Smooth muscle cell (in vitro differentiated cells): Measurements from ENCODE around the gene HPCAL1. TPM values are rescaled to one million over a fixed set of nuclear protein-coding genes. Genes with fewer than 3 reads are reported as not detected.
A peak's percentile ranks its signal among the peaks of the same experiment; 100 is the strongest.

Experiments used
- DNase-seq: peaks from one replicate; lab custom pipeline; 2025; ENCODE audit not compliant: unreplicated experiment; lab: John Stamatoyannopoulos, UW
- H2AFZ ChIP-seq: fragments of 200-600 bp; sonication (generic); 2 replicates; pipeline ENCODE4 v1.6.0; 2016; ENCODE audit warnings: antibody characterized with exemption, low read depth, mild to moderate bottlenecking
- H3F3A ChIP-seq: fragments of 200-600 bp; sonication (generic); 2 replicates; pipeline ENCODE4 v1.6.0; 2017; ENCODE audit warnings: antibody characterized with exemption, low read depth
- H3K27ac ChIP-seq: fragments of 200-600 bp; sonication (generic); 2 replicates; pipeline ENCODE4 v1.5.1; 2016; ENCODE audit warnings: low read depth, mild to moderate bottlenecking
- H3K27me3 ChIP-seq: fragments of 200-600 bp; sonication (generic); 2 replicates; pipeline ENCODE4 v1.6.1; 2016; ENCODE audit warnings: low read depth, mild to moderate bottlenecking
- H3K36me3 ChIP-seq: fragments of 200-600 bp; sonication (generic); 2 replicates; pipeline ENCODE4 v1.5.1; 2016; ENCODE audit warnings: low read depth
- H3K4me1 ChIP-seq: fragments of 200-600 bp; sonication (generic); 2 replicates; pipeline ENCODE4 v1.5.1; 2016; ENCODE audit warnings: low read depth
- H3K4me2 ChIP-seq: fragments of 200-600 bp; sonication (generic); 2 replicates; pipeline ENCODE4 v1.6.0; 2016; ENCODE audit warnings: mild to moderate bottlenecking
- H3K4me3 ChIP-seq: fragments of 200-600 bp; sonication (generic); 2 replicates; pipeline ENCODE4 v1.5.1; 2016; ENCODE audit warnings: mild to moderate bottlenecking
- H3K79me2 ChIP-seq: fragments of 200-600 bp; sonication (generic); 2 replicates; pipeline ENCODE4 v1.6.0; 2016; ENCODE audit warnings: low read depth, mild to moderate bottlenecking
- H3K9ac ChIP-seq: fragments of 200-600 bp; sonication (generic); 2 replicates; pipeline ENCODE4 v1.6.0; 2016; ENCODE audit warnings: low read depth
- H3K9me3 ChIP-seq: fragments of 200-600 bp; sonication (generic); replicated peaks from 2 replicates; pipeline ENCODE4 v1.5.1; 2016; ENCODE audit warnings: low read depth
- H4K20me1 ChIP-seq: fragments of 200-600 bp; sonication (generic); 2 replicates; pipeline ENCODE4 v1.6.0; 2016; ENCODE audit warnings: low read depth
- WGBS: methylation state at CpG from one replicate; pipeline ENCODE4 v1.1.7; 2016; ENCODE audit warnings: low lambda C conversion rate; 5-methylcytosine and 5-hydroxymethylcytosine counted together
- polyA plus RNA-seq: library from polyadenylated mRNA; unstranded; fragments of >200 nt; fragmentation: Nextera tagmentation; extraction: Ambion mirVana; gene quantifications from 2 replicates; pipeline ENCODE4 v1.2.1, GENCODE V29; 2016
- total RNA-seq: library from RNA; depleted of rRNA; stranded (reverse); fragments of >200 nt; gene quantifications from 2 replicates; pipeline ENCODE4 v1.2.3, GENCODE V29; 2014
- TF ChIP-seq, protein P1 (sequence below): fragments of 200-600 bp; sonication (generic); IDR thresholded peaks from 2 replicates; pipeline ENCODE4 v1.5.1; 2017; ENCODE audit warnings: borderline replicate concordance, mild to moderate bottlenecking, antibody characterized with exemption; ENCODE audit not compliant: insufficient read depth, poor library complexity, severe bottlenecking

HPCAL1 gene
- total and polyA plus RNA-seq, 2 experiments from 2014 or later: 11.7 to 15.8 TPM

DNA sequence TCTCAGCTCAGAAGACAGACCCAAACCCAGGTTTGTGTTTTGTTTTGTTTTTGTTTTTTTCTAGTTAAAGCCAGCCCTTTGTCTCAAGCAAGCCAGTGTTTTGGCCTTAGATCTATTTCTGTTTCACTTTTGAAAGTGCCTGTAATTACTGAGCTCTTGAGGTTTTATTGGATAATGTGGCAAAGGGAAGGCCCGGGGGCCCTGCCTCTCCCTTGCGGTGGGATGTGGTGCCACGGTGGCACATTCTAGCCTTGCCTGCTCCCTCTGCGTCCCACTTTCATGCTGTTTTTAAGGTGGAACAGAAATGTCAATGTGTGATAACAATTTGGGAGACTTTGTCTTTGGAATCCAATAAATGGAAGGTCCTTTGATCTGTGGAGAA is 2.5 kb downstream of the HPCAL1 start:
- H3K27ac ChIP-seq: no peak overlapping the region
- H3K36me3 ChIP-seq: no peaks in the 10 kb centered on the region
- peaks cover 6% of the 10 kb centered on the region for H3K27me3 ChIP-seq
- TF ChIP-seq, protein P1, sequence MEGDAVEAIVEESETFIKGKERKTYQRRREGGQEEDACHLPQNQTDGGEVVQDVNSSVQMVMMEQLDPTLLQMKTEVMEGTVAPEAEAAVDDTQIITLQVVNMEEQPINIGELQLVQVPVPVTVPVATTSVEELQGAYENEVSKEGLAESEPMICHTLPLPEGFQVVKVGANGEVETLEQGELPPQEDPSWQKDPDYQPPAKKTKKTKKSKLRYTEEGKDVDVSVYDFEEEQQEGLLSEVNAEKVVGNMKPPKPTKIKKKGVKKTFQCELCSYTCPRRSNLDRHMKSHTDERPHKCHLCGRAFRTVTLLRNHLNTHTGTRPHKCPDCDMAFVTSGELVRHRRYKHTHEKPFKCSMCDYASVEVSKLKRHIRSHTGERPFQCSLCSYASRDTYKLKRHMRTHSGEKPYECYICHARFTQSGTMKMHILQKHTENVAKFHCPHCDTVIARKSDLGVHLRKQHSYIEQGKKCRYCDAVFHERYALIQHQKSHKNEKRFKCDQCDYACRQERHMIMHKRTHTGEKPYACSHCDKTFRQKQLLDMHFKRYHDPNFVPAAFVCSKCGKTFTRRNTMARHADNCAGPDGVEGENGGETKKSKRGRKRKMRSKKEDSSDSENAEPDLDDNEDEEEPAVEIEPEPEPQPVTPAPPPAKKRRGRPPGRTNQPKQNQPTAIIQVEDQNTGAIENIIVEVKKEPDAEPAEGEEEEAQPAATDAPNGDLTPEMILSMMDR: no peak
- 69% methylated on average over 4 of the region's 4 CpGs for WGBS
- peaks cover 26% of the 10 kb centered on the region for H4K20me1 ChIP-seq
- H3F3A ChIP-seq: no peaks in the 10 kb centered on the region
- no peak for DNase-seq
- H2AFZ ChIP-seq: no peak overlapping the region
- peaks cover 19% of the 10 kb centered on the region for H3K4me1 ChIP-seq
- no peak overlapping the region for H3K9ac ChIP-seq
- H3K4me2 ChIP-seq: peak overlapping the region; percentile 89
- no peaks in the 10 kb centered on the region for H3K9me3 ChIP-seq
- H3K4me3 ChIP-seq: peak overlapping the region; percentile 82
- H3K79me2 ChIP-seq: peaks cover 7% of the 10 kb centered on the region

DNA sequence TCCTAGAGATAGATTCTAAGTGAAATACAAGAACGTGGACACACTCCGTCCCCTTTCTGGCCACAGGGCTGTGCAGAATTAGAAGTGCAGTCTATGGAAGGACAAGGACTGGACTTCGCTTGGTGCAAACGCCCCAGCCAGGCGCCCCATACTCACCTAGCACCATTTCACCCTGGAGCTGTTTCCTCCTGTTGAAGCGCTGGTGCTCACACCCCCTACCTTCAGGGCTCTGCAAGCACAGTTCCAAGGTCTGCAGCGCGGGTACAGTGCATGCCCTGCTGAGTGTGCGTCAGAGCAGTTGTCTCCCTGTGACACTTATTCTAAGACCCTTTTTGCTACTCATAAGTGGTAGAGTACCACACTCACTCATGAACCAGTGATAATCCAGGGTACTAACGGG is 3.0 kb downstream of the HPCAL1 start:
- no peak overlapping the region for H3K4me2 ChIP-seq

DNA sequence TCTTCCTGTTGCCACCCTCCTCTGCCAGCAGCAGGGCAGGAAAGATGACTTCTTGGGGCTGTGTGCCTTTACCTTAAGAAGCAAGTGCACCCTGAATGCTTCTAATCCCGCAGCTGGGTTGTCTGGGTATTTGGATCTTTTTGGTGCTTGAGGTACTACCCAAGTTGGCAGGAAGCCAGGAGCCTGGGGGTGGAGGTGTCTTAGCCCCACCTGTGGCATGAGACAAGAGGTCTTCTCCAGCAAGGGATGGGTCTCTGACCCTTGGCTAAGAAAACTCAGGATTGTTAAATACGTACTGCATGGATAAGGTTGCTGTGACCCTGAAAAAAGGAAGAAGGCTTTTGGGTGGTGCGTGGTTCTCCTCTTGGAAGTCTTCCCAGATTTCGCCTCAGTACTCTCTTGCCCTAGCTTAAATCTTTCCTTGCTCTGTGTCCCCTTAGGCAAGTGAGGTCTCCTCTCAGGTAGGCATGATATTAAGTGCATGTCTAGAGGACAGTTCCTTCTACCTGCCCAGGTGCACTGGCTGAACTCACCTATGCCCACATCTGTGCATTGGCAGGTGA is 4.3 kb downstream of the HPCAL1 start:
- no peaks in the 10 kb centered on the region for H3F3A ChIP-seq
- no peak overlapping the region for H3K27ac ChIP-seq
- H3K9me3 ChIP-seq: no peaks in the 10 kb centered on the region
- peaks cover 19% of the 10 kb centered on the region for H3K4me1 ChIP-seq
- peaks cover 7% of the 10 kb centered on the region for H3K79me2 ChIP-seq
- peaks cover 26% of the 10 kb centered on the region for H4K20me1 ChIP-seq
- TF ChIP-seq, protein P1: no peak
- peaks cover 6% of the 10 kb centered on the region for H3K27me3 ChIP-seq
- H3K4me3 ChIP-seq: no peak overlapping the region
- H3K36me3 ChIP-seq: no peaks in the 10 kb centered on the region
- H3K9ac ChIP-seq: no peak overlapping the region
- DNase-seq: no peak
- WGBS: 96% methylated on average over 4 of the region's 4 CpGs
- peak overlapping the region; percentile 51 for H3K4me2 ChIP-seq
- H2AFZ ChIP-seq: no peak overlapping the region

More for the DNA sequence above, 3.0 kb downstream of the HPCAL1 start:
- no peak overlapping the region for H3K27ac ChIP-seq
- WGBS: 73% methylated on average over 10 of the region's 10 CpGs
- H2AFZ ChIP-seq: no peak overlapping the region
- H3F3A ChIP-seq: no peaks in the 10 kb centered on the region
- TF ChIP-seq, protein P1: no peak
- no peak overlapping the region for H3K9ac ChIP-seq
- peaks cover 26% of the 10 kb centered on the region for H4K20me1 ChIP-seq
- peaks cover 7% of the 10 kb centered on the region for H3K79me2 ChIP-seq
- H3K36me3 ChIP-seq: no peaks in the 10 kb centered on the region
- H3K4me3 ChIP-seq: no peak overlapping the region
- H3K27me3 ChIP-seq: peaks cover 6% of the 10 kb centered on the region
- H3K4me1 ChIP-seq: peaks cover 19% of the 10 kb centered on the region
- no peak for DNase-seq
- no peaks in the 10 kb centered on the region for H3K9me3 ChIP-seq

DNA sequence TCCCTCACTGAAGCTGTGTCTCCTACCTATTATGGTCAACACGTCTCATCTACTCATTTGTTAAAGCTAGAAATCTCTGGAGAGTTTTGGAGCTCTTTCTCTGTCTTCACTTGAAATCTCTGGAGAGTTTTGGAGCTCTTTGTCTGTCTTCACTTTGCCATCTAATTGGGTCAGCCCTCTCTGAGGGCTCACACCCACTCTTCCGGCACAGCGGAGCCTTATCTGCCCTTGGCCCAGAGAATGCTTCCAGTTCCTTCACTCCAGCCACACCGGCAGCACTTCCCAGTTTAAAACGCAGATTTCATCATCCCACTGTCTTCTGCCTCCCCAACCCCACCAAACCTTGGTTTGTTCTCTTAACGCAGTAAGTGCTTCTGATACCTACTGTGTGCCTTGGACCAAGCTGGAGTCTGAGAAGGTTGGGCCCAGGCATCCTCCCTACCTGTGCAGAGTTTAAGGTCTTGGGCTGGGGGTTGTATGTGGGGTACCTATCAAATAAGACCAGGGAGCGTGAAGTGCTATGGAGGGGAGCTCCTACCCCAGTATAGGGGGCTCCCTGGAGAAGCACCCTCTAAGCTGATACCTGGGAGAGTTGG is 5.0 kb downstream of the HPCAL1 start:
- TF ChIP-seq, protein P1: no peak
- Histone ChIP-seq H3F3A (no peaks in the 10 kb centered on the region), H3K4me2 (peak overlapping the region; percentile 51), H4K20me1 (peaks cover 26% of the 10 kb centered on the region), H3K9ac (no peak overlapping the region), H3K9me3 (no peaks in the 10 kb centered on the region), H2AFZ (no peak overlapping the region), H3K4me3 (no peak overlapping the region), H3K27me3 (peaks cover 6% of the 10 kb centered on the region), H3K27ac (no peak overlapping the region), H3K79me2 (peaks cover 7% of the 10 kb centered on the region), H3K36me3 (no peaks in the 10 kb centered on the region), H3K4me1 (peaks cover 19% of the 10 kb centered on the region)
- no peak for DNase-seq
- 44% methylated on average over 7 of the region's 7 CpGs for WGBS
